ENCODE results near the gene SERPINA10. TPM values are rescaled to one million over a fixed set of nuclear protein-coding genes. Genes with fewer than 3 reads are reported as not detected.

The SERPINA10 gene
- polyA plus RNA-seq, 1 of the 3 experiments (the other 2 are of a cell fraction) = not detected

DNA sequence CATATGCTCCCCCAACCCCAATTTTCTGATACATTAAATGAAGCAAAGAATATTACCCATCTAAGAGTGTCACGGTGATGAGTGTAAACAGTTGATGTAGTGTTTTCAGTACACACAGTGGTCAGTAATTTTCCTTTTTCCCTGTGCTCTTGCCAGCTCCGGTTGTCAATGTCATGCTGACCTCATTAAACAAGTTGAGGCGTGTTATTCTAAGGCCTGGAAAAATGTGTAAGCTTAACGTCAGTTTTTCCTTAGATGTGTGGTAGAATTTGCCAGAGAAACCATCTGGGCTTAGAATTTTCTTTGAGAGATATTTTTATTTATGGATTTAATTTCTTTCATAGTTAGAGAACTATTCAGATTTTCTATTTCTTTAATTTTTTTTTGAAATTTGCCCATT is 41.8 kb upstream of the SERPINA10 start:
- Histone ChIP-seq H3K36me3 (replicated peaks in 1 of 2; ENCODE audit: control insufficient read depth in 1 of 2, insufficient read depth in 2 of 2, low read length in 1 of 2) (no peaks in the 10 kb centered on the region), H3K27me3 (ENCODE audit: insufficient read depth) (no peaks in the 10 kb centered on the region), H3K9me3 (no peaks in the 10 kb centered on the region), H3K9ac (no peak overlapping the region), H3K4me1 (ENCODE audit: control insufficient read depth in 1 of 2, insufficient read depth in 2 of 2, low read depth in 1 of 2, low read length in 1 of 2) (no peaks in the 10 kb centered on the region), H3K9me2 (no peaks in the 10 kb centered on the region), H3F3A (replicated peaks; ENCODE audit: insufficient read depth) (no peaks in the 10 kb centered on the region), H3K79me2 (ENCODE audit: insufficient read depth) (no peaks in the 10 kb centered on the region), H3K4me2 (no peak overlapping the region), H3K27ac (ENCODE audit: low read depth in 2 of 2, low read length in 1 of 2) (no peak overlapping the region), H4K20me1 (ENCODE audit: insufficient read depth) (no peaks in the 10 kb centered on the region), H3K4me3 (ENCODE audit: low read depth in 2 of 2, low read length in 1 of 2) (no peak overlapping the region), H2AFZ (ENCODE audit: low read depth) (no peak overlapping the region)
- POLR2A ChIA-PET = no interaction called here
- CTCF ChIA-PET = interaction anchor here (1.1 to 1.3 kb wide), 2 partner anchors 11 to 157 kb away, joined by 3 read pairs; no protein-coding TSS in a partner anchor
- DNase-seq = no peak
- WGBS (ENCODE audit: low lambda C conversion rate) = 74% methylated on average over 4 of the region's 4 CpGs
- TF ChIP-seq POLR2AphosphoS5 (IDR thresholded peaks at IDR 0.05; ENCODE audit: low read depth, low read length) (no peak), SMC3 (IDR thresholded peaks at IDR 0.05; ENCODE audit: low read depth, low read length) (no peak), FOSL2 (IDR thresholded peaks at IDR 0.05; ENCODE audit: borderline replicate concordance, low read depth) (no peak), EP300 (IDR thresholded peaks at IDR 0.05; ENCODE audit: borderline replicate concordance in 1 of 2, low read depth in 1 of 2, low read length in 1 of 2) (no peak), ELF1 (IDR thresholded peaks at IDR 0.05) (no peak), FOXM1 (IDR thresholded peaks at IDR 0.05; ENCODE audit: low read depth) (no peak), JUND (IDR thresholded peaks at IDR 0.05) (no peak), RXRA (IDR thresholded peaks at IDR 0.05; ENCODE audit: borderline replicate concordance, low read depth) (no peak), YY1 (IDR thresholded peaks at IDR 0.05; ENCODE audit: low read depth) (no peak), NRF1 (IDR thresholded peaks at IDR 0.05; ENCODE audit: low read depth, low read length) (no peak)
- TF ChIP-seq, protein P1, sequence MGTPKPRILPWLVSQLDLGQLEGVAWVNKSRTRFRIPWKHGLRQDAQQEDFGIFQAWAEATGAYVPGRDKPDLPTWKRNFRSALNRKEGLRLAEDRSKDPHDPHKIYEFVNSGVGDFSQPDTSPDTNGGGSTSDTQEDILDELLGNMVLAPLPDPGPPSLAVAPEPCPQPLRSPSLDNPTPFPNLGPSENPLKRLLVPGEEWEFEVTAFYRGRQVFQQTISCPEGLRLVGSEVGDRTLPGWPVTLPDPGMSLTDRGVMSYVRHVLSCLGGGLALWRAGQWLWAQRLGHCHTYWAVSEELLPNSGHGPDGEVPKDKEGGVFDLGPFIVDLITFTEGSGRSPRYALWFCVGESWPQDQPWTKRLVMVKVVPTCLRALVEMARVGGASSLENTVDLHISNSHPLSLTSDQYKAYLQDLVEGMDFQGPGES (IDR thresholded peaks at IDR 0.05; ENCODE audit: low read depth, low read length) = no peak
- TF ChIP-seq, protein P2, sequence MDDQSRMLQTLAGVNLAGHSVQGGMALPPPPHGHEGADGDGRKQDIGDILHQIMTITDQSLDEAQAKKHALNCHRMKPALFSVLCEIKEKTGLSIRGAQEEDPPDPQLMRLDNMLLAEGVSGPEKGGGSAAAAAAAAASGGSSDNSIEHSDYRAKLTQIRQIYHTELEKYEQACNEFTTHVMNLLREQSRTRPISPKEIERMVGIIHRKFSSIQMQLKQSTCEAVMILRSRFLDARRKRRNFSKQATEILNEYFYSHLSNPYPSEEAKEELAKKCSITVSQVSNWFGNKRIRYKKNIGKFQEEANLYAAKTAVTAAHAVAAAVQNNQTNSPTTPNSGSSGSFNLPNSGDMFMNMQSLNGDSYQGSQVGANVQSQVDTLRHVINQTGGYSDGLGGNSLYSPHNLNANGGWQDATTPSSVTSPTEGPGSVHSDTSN (IDR thresholded peaks at IDR 0.05) = no peak
- TF ChIP-seq, protein P3, sequence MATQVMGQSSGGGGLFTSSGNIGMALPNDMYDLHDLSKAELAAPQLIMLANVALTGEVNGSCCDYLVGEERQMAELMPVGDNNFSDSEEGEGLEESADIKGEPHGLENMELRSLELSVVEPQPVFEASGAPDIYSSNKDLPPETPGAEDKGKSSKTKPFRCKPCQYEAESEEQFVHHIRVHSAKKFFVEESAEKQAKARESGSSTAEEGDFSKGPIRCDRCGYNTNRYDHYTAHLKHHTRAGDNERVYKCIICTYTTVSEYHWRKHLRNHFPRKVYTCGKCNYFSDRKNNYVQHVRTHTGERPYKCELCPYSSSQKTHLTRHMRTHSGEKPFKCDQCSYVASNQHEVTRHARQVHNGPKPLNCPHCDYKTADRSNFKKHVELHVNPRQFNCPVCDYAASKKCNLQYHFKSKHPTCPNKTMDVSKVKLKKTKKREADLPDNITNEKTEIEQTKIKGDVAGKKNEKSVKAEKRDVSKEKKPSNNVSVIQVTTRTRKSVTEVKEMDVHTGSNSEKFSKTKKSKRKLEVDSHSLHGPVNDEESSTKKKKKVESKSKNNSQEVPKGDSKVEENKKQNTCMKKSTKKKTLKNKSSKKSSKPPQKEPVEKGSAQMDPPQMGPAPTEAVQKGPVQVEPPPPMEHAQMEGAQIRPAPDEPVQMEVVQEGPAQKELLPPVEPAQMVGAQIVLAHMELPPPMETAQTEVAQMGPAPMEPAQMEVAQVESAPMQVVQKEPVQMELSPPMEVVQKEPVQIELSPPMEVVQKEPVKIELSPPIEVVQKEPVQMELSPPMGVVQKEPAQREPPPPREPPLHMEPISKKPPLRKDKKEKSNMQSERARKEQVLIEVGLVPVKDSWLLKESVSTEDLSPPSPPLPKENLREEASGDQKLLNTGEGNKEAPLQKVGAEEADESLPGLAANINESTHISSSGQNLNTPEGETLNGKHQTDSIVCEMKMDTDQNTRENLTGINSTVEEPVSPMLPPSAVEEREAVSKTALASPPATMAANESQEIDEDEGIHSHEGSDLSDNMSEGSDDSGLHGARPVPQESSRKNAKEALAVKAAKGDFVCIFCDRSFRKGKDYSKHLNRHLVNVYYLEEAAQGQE (IDR thresholded peaks at IDR 0.05; ENCODE audit: low read depth, low read length) = no peak

DNA sequence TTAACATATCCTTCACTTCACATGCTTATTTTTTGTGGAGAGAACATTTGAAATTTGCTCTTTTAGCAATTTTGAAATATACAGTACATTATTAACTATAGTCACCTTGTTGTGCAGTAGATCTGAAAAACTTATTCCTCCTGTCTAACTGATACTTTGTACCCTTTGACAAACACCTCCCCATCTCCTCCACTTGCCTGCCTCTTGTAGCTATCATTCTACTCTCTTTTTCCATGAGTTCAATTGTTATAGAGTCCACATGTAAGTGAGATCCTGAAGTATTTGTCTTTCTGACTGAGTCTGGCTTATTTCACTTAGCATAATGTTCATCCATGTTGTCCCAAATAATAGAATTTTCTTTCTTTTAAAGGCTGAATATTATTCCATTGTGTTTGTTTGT is 39.5 kb upstream of the SERPINA10 start:
- CTCF ChIA-PET = no interaction called here
- no peak overlapping the region for H3K4me2 ChIP-seq
- TF ChIP-seq, protein P2 (IDR thresholded peaks at IDR 0.05) = no peak
- TF ChIP-seq JUND (IDR thresholded peaks at IDR 0.05) (no peak), FOXM1 (IDR thresholded peaks at IDR 0.05; ENCODE audit: low read depth) (no peak), EP300 (IDR thresholded peaks at IDR 0.05; ENCODE audit: borderline replicate concordance in 1 of 2, low read depth in 1 of 2, low read length in 1 of 2) (no peak), SIN3A (IDR thresholded peaks at IDR 0.05; ENCODE audit: borderline replicate concordance, low read depth, low read length) (no peak), SMC3 (IDR thresholded peaks at IDR 0.05; ENCODE audit: low read depth, low read length) (no peak), RAD21 (IDR thresholded peaks at IDR 0.05; ENCODE audit: low read length) (no peak), NFIC (IDR thresholded peaks at IDR 0.05; ENCODE audit: borderline replicate concordance) (no peak), EZH2phosphoT487 (IDR thresholded peaks at IDR 0.05; ENCODE audit: borderline replicate concordance, low read depth) (no peak)
- H3K9ac ChIP-seq = no peak overlapping the region
- POLR2A ChIA-PET = no interaction called here
- no peaks in the 10 kb centered on the region for H3K4me1 ChIP-seq (ENCODE audit: control insufficient read depth in 1 of 2, insufficient read depth in 2 of 2, low read depth in 1 of 2, low read length in 1 of 2)
- H3K9me3 ChIP-seq = no peaks in the 10 kb centered on the region
- H3K27me3 ChIP-seq (ENCODE audit: insufficient read depth) = no peaks in the 10 kb centered on the region
- H3K4me3 ChIP-seq (ENCODE audit: low read depth in 2 of 2, low read length in 1 of 2) = no peak overlapping the region
- no peaks in the 10 kb centered on the region for H3K36me3 ChIP-seq (replicated peaks in 1 of 2; ENCODE audit: control insufficient read depth in 1 of 2, insufficient read depth in 2 of 2, low read length in 1 of 2)
- no peaks in the 10 kb centered on the region for H4K20me1 ChIP-seq (ENCODE audit: insufficient read depth)
- H3K27ac ChIP-seq (ENCODE audit: low read depth in 2 of 2, low read length in 1 of 2) = no peak overlapping the region
- no peaks in the 10 kb centered on the region for H3F3A ChIP-seq (replicated peaks; ENCODE audit: insufficient read depth)
- no peaks in the 10 kb centered on the region for H3K9me2 ChIP-seq
- H2AFZ ChIP-seq (ENCODE audit: low read depth) = no peak overlapping the region
- no peaks in the 10 kb centered on the region for H3K79me2 ChIP-seq (ENCODE audit: insufficient read depth)
- no peak for DNase-seq

Data from SK-N-SH (cell line).